Mucosa of descending colon (tissue), 3 donors: ENCODE results near the gene MDGA2. TPM values are rescaled to one million over a fixed set of nuclear protein-coding genes. Genes with fewer than 3 reads are reported as not detected.

ENCODE experiments used
- ATAC-seq: fragments of 200-7000 bp; cut with Tn5 transposase; one replicate; pipeline ENCODE4 v1.9.1; 2020; ENCODE audit warnings: mild to moderate bottlenecking, moderate library complexity
- DNase-seq, 3 donors: peaks; one replicate each; pipeline ENCODE4 v3.0.0-alpha.2; 2020
- H3K36me3 ChIP-seq: fragments of 200-600 bp; one replicate; pipeline ENCODE4 v1.8.0; 2021; ENCODE audit warnings: low read depth, mild to moderate bottlenecking
- H3K4me1 ChIP-seq: fragments of 200-600 bp; one replicate; pipeline ENCODE4 v1.8.0; 2021; ENCODE audit warnings: low read depth, mild to moderate bottlenecking
- H3K4me3 ChIP-seq: fragments of 200-600 bp; one replicate; pipeline ENCODE4 v1.8.0; 2021; ENCODE audit warnings: mild to moderate bottlenecking
- H3K9me3 ChIP-seq: fragments of 200-600 bp; one replicate; pipeline ENCODE4 v1.8.0; 2021; ENCODE audit warnings: mild to moderate bottlenecking
- intact Hi-C, 2 donors: fragments of 100-400 bp; cut with DNase I in 1 of 2; cut with micrococcal nuclease in 1 of 2; formaldehyde crosslinking; loops; one replicate each; pipeline versions ENCODE4 v1.11.0 to v1.11.1; 2022; cut with DNase I, micrococcal nuclease
- total RNA-seq, 3 donors: library from RNA; stranded (reverse); fragmentation: NEBNext Ultra II Directional in 2 of 3; extraction: Animal tissue kit (Norgen Biotek cat#: 25700) in 2 of 3; gene quantifications; one replicate each; pipeline versions ENCODE4 v1.2.1 to v1.2.4, GENCODE V29; 2021 to 2023
- TF ChIP-seq, protein P1 (sequence below): fragments of 200-600 bp; IDR thresholded peaks from one replicate; pipeline ENCODE4 v1.8.0; 2022; ENCODE audit warnings: antibody characterized with exemption, mild to moderate bottlenecking
- donor health status: DM: no; HTN: no; CAD: no; lungs with moderate emphysema.
- donor health status: DM: no; HTN: no; CAD: no.
- donor health status: DM: no; HTN: yes; CAD: no.

Gene MDGA2
- total RNA-seq, 3 donors from 2014 or later: 0.35 TPM; not detected in 2

DNA sequence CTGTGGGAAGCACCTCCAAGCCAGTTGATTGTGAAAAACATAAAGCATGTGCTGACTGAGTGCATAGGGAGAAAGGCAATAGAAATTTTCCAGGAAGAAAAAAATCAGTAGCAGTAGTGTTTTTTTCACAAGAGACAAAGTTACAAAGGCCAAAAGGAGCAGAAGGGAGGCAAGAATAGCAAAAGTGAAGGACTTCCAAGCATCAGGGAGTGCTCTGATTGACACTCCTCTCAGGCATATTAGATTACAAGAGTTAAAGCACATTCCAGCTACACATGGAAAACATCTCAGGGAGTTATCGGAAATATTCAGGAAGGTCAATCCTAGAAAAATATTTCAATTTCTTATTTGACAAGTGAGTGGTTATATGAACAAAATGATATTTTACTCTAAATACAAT lies 508.0 kb downstream of the MDGA2 start:
- ATAC-seq (no peak), DNase-seq (no peak)
- intact Hi-C loops: no loop called here
- TF ChIP-seq, protein P1, sequence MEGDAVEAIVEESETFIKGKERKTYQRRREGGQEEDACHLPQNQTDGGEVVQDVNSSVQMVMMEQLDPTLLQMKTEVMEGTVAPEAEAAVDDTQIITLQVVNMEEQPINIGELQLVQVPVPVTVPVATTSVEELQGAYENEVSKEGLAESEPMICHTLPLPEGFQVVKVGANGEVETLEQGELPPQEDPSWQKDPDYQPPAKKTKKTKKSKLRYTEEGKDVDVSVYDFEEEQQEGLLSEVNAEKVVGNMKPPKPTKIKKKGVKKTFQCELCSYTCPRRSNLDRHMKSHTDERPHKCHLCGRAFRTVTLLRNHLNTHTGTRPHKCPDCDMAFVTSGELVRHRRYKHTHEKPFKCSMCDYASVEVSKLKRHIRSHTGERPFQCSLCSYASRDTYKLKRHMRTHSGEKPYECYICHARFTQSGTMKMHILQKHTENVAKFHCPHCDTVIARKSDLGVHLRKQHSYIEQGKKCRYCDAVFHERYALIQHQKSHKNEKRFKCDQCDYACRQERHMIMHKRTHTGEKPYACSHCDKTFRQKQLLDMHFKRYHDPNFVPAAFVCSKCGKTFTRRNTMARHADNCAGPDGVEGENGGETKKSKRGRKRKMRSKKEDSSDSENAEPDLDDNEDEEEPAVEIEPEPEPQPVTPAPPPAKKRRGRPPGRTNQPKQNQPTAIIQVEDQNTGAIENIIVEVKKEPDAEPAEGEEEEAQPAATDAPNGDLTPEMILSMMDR: no peak
- peaks cover 3% of the 10 kb centered on the region for H3K9me3 ChIP-seq
- no peaks in the 10 kb centered on the region for H3K4me1 ChIP-seq
- no peaks in the 10 kb centered on the region for H3K36me3 ChIP-seq
- H3K4me3 ChIP-seq: no peak overlapping the region

DNA sequence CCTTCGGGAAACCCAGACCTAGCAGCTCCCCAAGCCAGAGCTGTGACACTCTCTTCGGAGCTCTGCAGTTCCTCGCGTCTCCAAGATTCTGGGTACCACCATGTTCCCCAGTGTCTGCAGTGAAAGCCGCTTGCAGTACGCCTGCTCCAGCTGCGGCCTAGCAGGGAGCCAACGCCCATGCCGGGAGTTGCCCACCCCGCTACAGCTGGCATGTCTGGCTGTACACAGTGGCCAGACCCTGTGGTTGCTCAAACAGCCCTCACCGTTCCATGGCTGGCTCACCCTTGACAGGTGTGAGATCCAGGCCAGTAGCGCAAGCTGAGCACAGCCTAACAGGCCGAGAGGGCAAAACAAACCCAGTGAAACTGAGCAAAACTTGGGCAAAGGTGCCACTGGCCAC lies 520.0 kb downstream of the MDGA2 start:
- DNase-seq (peak in 1 of 3 donors; percentile 32), ATAC-seq (no peak)
- intact Hi-C loops: no loop called here
- no peaks in the 10 kb centered on the region for H3K36me3 ChIP-seq
- H3K4me3 ChIP-seq: no peak overlapping the region
- H3K9me3 ChIP-seq: no peaks in the 10 kb centered on the region
- no peaks in the 10 kb centered on the region for H3K4me1 ChIP-seq
- TF ChIP-seq, protein P1: no peak

DNA sequence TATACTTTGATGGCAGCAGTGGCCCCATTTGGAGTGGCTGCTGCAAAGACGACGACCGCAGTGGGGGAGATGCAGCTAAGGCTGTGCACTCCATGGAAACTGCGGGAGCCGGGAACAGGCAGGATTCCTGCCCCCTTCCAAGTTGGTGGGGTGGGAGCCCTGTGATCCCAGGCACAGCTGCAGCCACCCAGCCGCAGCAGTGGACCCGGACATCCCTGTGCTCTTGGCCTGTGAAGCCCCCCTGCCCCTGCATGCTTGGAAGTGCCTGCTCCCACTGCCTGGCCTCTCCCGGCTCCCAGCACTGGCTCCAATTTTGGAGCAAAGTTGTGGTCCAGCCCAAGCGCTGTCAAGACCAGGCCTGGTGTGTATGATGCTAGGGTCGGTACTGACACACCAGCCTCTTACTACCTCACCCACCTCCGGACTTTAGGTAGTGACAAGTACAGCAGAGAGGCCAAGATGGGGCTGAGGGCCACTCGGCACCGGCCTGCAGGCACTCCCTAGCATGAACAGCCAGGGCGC lies 521.1 kb downstream of the MDGA2 start:
- peak in 1 of 3 donors; percentile 36 for DNase-seq
- TF ChIP-seq, protein P1: no peak
- intact Hi-C loops: no loop called here
- ATAC-seq: no peak
- Histone ChIP-seq H3K4me3 (no peak overlapping the region), H3K9me3 (no peaks in the 10 kb centered on the region), H3K4me1 (no peaks in the 10 kb centered on the region), H3K36me3 (no peaks in the 10 kb centered on the region)

DNA sequence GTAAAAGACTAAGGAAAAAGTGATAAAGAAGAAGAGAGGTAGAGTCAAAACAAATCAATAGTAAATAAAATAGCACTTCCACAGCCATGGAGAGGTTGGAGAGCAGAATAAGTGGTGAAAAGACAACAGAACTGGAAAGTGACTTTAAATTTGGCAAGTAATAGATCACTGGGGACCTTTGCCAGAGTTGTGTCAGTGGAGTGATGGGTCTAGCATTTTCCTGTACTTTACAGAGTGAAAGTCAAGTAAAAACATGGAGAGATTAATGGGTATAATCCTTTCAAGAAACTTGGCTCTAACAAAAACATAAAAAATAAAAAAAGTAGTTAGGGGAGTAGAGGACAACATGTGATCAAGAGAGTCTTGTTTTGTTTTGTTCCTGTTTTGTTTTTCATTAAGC lies 521.7 kb downstream of the MDGA2 start:
- H3K36me3 ChIP-seq: no peaks in the 10 kb centered on the region
- TF ChIP-seq, protein P1: no peak
- intact Hi-C loops: no loop called here
- DNase-seq (no peak), ATAC-seq (no peak)
- no peaks in the 10 kb centered on the region for H3K9me3 ChIP-seq
- H3K4me1 ChIP-seq: no peaks in the 10 kb centered on the region
- H3K4me3 ChIP-seq: no peak overlapping the region

DNA sequence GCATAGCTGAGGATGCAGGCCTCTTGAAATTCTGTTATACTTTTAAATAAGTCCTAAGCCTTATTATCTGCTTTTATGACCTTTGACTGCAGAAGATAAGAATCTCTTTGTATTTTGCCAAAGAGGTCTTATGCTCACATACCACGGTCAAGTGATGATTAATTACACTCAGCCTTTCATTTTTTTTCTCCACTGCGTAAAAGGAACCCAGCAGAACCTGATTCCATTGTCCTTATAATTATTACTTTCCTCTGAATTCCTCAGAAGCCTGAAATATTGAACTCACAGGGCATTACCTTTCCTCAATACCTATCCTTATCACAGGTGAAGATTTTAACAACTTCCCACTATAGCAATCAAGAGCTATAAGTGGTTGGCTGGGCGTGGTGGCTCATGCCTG lies 525.1 kb downstream of the MDGA2 start:
- Histone ChIP-seq H3K4me1 (no peaks in the 10 kb centered on the region), H3K9me3 (no peaks in the 10 kb centered on the region), H3K36me3 (no peaks in the 10 kb centered on the region), H3K4me3 (no peak overlapping the region)
- TF ChIP-seq, protein P1: no peak
- intact Hi-C loops: no loop called here
- no peak for ATAC-seq
- DNase-seq: no peak

DNA sequence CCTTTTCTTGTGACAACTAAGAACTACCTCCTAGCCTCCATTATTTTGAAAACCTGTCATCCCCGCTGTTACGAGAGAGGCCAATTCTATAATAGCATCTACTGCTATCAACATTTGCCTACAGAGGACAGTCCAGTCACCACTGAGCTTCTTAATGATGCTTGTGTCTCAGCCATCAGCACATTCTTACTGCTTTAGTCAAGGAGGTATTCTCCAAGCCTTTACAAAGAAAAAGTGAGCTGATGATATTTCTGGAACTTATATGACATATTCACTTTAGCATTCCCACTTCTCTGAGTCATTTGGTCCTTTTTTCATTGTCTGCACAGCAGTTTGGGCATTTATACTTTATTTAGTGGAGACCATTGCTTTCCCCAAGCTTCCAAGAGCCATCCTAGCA lies 526.1 kb downstream of the MDGA2 start:
- no peaks in the 10 kb centered on the region for H3K36me3 ChIP-seq
- DNase-seq: no peak
- ATAC-seq: no peak
- TF ChIP-seq, protein P1: no peak
- intact Hi-C loops: no loop called here
- H3K4me3 ChIP-seq: no peak overlapping the region
- H3K4me1 ChIP-seq: no peaks in the 10 kb centered on the region
- no peaks in the 10 kb centered on the region for H3K9me3 ChIP-seq
